GM18951 (cell line): Measurements from ENCODE around the gene WASHC2A.
"Not testable (repeated sequence)": the region's sequence is repeated elsewhere in the genome, so short reads cannot be mapped to it uniquely, and the experiment has no call there.

Source experiments
- POLR2A ChIP-seq: IDR thresholded peaks from 4 replicates; pipeline ENCODE4 v1.6.1; 2011; ENCODE audit warnings: mild to moderate bottlenecking; ENCODE audit not compliant: insufficient read length, insufficient read depth; ENCODE audit errors: extremely low read depth
- in situ Hi-C: fragments of 300-500 bp; cut with MboI; formaldehyde crosslinking; loops from one replicate; pipeline ENCODE4 v1.12.0; 2022; ENCODE audit warnings: low sequenced_read_pairs, mixed read lengths, inconsistent platforms; ENCODE audit not compliant: unreplicated experiment

WASHC2A gene

GRCh38 chr10:50061548-50061947 is 6.2 kb upstream of the WASHC2A start:
- in situ Hi-C loops = not testable (repeated sequence)

DNA sequence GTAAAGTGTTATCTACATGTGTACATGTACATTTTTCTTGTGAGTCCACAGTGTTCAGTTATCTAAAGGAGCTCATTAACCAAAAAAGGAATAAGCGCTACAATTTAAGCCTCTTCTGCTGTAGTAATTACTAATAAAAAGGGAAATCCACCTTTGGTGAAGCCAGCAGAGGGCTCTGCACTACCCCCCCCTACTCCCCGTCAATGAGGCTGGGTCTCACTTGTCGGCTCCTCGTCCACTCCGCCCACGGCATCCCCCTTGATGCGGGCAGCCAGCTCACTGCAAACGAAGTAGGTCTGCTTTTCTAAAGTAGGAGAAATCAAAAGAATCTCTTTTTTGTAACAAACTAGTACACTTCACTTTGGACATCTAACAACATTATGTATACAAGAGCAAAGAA is 4.7 kb upstream of the WASHC2A start:
- in situ Hi-C loops = no loop called here

DNA sequence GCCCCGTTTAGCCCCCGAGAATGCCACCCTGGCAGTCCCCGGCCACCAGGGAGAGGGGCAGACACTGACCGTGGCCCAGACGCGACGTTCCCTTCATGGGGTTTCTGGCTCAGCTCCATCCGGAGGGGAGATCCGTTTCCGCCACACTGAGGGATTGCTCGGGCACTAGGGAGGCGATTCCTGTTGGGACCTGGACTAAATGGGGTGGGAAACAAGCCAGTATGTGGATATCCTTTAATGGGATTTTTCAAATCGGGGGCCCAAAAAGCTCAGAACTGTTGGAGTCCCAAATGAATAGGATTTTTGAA is 552 bp downstream of the WASHC2A start:
- in situ Hi-C loops = not testable (repeated sequence)

More for the DNA sequence above, 4.7 kb upstream of the WASHC2A start:
- TF ChIP-seq POLR2A = no peak

DNA sequence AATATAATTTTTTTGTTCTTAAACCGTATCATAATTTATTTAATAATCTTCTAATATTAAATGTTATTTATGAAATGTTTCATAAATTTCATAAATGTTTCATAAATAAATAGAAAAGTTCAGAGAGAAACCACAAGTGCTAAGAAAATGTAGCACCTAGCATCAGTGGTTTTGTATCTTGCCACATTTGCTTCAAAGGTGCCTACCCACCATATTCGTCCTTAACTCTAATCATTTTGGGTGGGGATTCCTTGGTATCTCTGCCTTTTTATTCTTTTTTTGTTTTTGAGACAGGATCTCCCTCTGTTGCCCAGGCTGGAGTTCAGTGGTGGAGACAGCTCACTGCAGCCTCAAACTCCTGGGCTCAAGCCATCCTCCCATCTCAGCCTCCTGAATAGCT is 7.4 kb downstream of the WASHC2A start:
- in situ Hi-C loops = not testable (repeated sequence)

- in situ Hi-C loops = not testable (repeated sequence)
Observed at GRCh38 chr10:50075544-50075943, 7.8 kb downstream of the WASHC2A start.

DNA sequence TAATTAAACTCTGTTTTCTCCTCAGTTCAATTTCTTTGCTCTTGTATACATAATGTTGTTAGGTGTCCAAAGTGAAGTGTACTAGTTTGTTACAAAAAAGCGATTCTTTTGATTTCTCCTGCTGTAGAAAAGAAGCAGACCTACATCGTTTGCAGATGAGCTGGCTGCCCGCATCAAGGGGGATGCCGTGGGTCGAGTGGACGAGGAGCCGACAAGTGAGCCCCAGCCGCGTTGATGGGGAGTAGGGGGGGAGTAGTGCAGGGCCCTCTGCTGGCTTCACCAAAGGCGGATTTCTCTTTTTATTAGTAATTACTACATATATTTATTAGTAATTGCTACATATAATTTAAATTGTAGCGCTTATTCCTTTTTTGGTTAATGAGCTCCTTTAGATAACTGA is 23.6 kb downstream of the WASHC2A start:
- in situ Hi-C loops = not testable (repeated sequence)

DNA sequence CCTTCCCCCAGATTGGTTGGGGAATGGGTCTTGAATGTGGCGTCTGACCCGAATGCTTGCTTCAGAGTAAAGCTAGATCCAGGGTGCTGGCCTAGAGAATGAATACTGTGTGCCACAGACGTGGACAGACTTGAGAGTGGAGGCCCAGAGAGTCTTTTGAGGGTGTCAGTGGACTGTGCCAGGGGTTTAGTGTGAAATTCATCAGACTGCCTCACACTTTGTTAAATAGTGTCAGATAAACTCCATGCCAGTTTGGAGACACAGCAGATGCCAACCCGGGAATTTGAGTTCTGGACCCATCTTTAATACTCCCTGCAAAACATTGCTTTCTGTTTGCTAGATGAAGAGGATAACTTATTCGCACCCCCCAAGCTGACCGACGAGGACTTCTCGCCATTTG is 25.2 kb downstream of the WASHC2A start:
- in situ Hi-C loops = not testable (repeated sequence)

- in situ Hi-C loops = not testable (repeated sequence)
Observed at GRCh38 chr10:50094630-50095029, 26.9 kb downstream of the WASHC2A start.

GRCh38 chr10:50095402-50095801 is 27.6 kb downstream of the WASHC2A start:
- in situ Hi-C loops = not testable (repeated sequence)

- in situ Hi-C loops = not testable (repeated sequence)
Observed at GRCh38 chr10:50096722-50097121, 29.0 kb downstream of the WASHC2A start.

GRCh38 chr10:50098645-50099044 is 30.9 kb downstream of the WASHC2A start:
- in situ Hi-C loops = not testable (repeated sequence)

- in situ Hi-C loops = not testable (repeated sequence)
Observed at GRCh38 chr10:50101139-50101582, 33.4 kb downstream of the WASHC2A start.

DNA sequence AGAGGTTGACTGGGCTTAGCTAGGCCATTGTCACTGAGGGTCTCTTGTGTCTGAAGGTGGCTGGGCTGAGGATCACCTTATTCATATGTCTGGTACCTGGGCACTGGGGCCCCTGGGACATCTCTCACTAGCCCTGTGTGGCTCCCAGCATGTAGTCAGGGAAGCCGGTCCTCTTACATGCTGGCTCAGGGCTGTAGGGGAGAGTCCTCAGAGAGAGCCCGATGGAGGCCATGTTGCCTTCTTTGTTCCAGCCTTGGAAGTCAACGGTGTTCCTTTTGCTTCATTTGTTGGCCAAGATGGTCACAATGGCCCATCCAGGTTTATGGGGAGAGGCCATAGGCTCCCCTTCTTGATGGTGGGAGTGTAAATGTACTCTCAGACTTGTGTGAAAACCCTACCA is 34.0 kb downstream of the WASHC2A start:
- in situ Hi-C loops = not testable (repeated sequence)

GRCh38 chr10:50102267-50102666 is 34.5 kb downstream of the WASHC2A start:
- in situ Hi-C loops = not testable (repeated sequence)

DNA sequence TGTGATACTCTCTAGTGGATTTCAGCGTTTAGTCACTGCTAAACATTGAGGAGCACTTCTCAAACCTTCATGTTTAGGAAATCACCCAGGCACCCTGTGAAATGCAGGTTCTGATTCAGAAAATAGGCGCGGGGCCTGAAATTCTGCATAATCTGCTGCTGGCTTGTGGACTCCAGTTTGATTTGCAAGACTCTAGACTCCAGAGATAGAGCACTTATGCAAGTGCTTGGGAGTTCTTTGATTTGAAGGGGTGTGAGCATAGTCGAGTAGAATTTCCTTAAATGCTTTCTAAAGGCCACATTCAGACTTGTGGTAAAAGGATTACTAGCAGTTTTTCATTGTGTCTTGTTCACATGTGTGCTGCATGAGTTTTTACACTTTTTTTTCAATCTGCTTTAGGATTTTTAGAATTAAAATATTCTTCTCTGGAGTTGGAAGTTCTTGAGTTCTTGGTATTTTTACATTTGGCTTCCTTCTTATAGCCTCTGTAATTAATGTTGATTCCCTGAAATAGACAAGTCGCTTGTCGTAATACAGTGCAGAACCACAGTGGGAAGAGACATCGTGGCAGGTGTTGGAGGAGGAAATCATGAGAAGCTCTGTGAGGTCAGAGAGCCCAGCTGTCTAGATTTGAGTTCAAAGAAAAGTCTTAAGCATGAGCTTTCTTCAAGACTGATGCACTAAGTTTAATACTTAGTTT is 41.4 kb downstream of the WASHC2A start:
- in situ Hi-C loops = not testable (repeated sequence)

- in situ Hi-C loops = not testable (repeated sequence)
Observed at GRCh38 chr10:50112419-50113112, 44.8 kb downstream of the WASHC2A start.

DNA sequence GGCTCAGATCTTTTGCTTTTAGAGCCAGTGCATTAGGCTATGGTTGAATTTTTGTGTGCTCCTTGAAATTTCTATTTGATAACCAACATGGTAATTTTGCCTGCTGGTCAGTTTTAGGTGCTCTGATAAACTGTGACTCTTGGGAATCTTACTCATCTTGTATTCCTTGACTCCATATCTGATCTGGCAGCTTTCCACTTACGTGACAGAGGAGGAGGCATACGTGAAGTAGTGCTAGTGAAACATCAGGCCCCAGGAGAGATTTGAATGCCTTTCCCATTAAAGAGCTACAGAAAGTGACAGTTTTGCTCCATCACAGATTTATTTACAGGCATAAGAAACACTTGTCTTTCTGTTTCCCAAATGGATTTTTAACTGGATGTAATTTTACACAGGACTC is 59.0 kb downstream of the WASHC2A start:
- in situ Hi-C loops = not testable (repeated sequence)

GRCh38 chr10:50127770-50128292 is 60.1 kb downstream of the WASHC2A start:
- in situ Hi-C loops = not testable (repeated sequence)

DNA sequence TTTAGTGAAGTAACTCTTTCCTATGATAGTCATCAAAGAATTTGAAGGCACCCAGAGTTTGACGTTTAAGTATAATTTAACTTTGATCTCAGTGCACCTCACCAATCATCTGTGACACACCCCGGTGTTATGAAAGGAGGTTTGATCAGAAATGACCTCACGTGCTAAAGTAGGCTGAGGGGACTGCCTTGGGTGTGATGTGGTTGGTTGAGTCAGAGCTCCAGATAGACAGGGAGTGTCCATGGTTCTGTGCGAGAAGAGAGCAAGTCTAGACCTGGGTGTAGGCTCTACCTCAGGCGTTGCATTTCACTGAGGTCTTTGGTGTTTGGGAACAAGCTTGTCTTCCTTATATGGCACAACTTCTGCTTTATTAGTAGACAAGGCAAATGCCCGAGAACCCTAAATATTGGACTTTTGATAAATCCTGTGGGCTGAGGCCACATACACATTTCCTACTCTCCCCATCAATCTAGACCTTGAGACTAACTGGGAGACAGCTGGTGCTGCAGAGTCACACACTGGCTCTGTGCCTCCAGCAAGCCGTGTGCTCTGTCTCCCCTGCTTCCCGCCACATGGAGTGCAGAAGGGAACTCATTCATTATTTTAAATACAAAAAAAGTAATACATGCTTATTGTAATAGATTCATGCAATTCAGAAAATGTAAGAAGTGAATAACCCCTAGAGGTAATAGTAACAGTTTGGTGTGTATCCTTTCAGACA is 63.7 kb downstream of the WASHC2A start:
- in situ Hi-C loops = not testable (repeated sequence)

- in situ Hi-C loops = not testable (repeated sequence)
Observed at GRCh38 chr10:50132322-50132721, 64.6 kb downstream of the WASHC2A start.
